ENCODE data around the gene STX5. TPM values are rescaled to one million over a fixed set of nuclear protein-coding genes. Genes with fewer than 3 reads are reported as not detected.

The STX5 gene
- total and polyA plus RNA-seq, 10 of the 15 experiments (the other 5 are each of a cell fraction or from before 2014, with no cell fraction given): 3.8 to 35.4 (median 27.4) TPM

DNA sequence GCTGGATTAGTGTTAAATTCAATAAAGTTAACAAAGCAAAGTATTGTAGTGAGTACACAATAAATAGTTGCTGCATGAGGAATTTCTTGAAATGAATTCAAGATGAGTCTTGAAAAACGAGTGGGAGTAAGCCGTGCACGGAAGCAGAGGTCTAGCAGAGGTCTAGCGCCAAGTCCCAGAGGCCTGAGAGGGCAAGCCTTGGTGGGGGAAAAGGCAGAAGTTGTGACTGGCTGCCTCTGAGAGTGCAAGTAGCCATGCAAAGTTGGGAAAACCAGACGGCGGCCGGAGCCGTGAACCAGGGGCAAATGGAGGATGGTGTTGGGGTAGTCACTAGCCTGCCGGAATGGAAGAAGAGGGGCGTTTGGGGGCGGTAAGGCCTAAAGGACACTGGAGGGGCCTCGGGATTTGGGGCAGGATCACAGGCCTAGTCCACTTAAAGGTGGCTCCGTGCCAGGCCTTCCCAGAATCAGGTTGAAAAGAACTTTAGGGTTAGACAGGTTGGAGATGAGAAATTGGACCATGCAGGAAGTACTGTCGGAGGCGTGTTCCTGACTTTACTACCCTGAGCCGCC is 48.5 kb upstream of the STX5 start (continued):
- TF ChIP-seq CHD4 (IDR thresholded peaks at IDR 0.05): no peak
- TF ChIP-seq KLF5 (IDR thresholded peaks at IDR 0.05; ENCODE audit: partially characterized antibody): no peak
- TF ChIP-seq POLR2A (IDR thresholded peaks at IDR 0.05; ENCODE audit: low read depth, low read length): no peak
- TF ChIP-seq, protein P1, sequence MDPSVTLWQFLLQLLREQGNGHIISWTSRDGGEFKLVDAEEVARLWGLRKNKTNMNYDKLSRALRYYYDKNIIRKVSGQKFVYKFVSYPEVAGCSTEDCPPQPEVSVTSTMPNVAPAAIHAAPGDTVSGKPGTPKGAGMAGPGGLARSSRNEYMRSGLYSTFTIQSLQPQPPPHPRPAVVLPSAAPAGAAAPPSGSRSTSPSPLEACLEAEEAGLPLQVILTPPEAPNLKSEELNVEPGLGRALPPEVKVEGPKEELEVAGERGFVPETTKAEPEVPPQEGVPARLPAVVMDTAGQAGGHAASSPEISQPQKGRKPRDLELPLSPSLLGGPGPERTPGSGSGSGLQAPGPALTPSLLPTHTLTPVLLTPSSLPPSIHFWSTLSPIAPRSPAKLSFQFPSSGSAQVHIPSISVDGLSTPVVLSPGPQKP (IDR thresholded peaks at IDR 0.05; ENCODE audit: low read depth, low read length): no peak
- no peak for TF ChIP-seq TAF1 (IDR thresholded peaks at IDR 0.05; ENCODE audit: borderline replicate concordance, low read depth, low read length)
- TF ChIP-seq, protein P2, sequence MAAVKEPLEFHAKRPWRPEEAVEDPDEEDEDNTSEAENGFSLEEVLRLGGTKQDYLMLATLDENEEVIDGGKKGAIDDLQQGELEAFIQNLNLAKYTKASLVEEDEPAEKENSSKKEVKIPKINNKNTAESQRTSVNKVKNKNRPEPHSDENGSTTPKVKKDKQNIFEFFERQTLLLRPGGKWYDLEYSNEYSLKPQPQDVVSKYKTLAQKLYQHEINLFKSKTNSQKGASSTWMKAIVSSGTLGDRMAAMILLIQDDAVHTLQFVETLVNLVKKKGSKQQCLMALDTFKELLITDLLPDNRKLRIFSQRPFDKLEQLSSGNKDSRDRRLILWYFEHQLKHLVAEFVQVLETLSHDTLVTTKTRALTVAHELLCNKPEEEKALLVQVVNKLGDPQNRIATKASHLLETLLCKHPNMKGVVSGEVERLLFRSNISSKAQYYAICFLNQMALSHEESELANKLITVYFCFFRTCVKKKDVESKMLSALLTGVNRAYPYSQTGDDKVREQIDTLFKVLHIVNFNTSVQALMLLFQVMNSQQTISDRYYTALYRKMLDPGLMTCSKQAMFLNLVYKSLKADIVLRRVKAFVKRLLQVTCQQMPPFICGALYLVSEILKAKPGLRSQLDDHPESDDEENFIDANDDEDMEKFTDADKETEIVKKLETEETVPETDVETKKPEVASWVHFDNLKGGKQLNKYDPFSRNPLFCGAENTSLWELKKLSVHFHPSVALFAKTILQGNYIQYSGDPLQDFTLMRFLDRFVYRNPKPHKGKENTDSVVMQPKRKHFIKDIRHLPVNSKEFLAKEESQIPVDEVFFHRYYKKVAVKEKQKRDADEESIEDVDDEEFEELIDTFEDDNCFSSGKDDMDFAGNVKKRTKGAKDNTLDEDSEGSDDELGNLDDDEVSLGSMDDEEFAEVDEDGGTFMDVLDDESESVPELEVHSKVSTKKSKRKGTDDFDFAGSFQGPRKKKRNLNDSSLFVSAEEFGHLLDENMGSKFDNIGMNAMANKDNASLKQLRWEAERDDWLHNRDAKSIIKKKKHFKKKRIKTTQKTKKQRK (IDR thresholded peaks at IDR 0.05; ENCODE audit: low read depth, low read length): no peak
- no peak for TF ChIP-seq RELA (IDR thresholded peaks at IDR 0.05; ENCODE audit: borderline replicate concordance, partially characterized antibody)
- peak; percentile 100 for TF ChIP-seq WRNIP1 (IDR thresholded peaks at IDR 0.05; ENCODE audit: borderline replicate concordance, low read depth, low read length)
- TF ChIP-seq IKZF1 (conservative IDR thresholded peaks at IDR 0.05): peak; percentile 40
- TF ChIP-seq MEF2B (IDR thresholded peaks at IDR 0.05; ENCODE audit: partially characterized antibody, poor library complexity, severe bottlenecking): peak; percentile 29
- TF ChIP-seq SIX5 (IDR thresholded peaks at IDR 0.05; ENCODE audit: low read depth, low read length, severe bottlenecking): no peak
- TF ChIP-seq BRCA1 (IDR thresholded peaks at IDR 0.05; ENCODE audit: low read depth, low read length): no peak
- no peak for TF ChIP-seq ETV6 (conservative IDR thresholded peaks at IDR 0.05 in 1 of 2, IDR thresholded peaks at IDR 0.05 in 1 of 2; ENCODE audit: borderline replicate concordance in 1 of 2, low read depth in 1 of 2)
- no peak for TF ChIP-seq POLR2AphosphoS2 (IDR thresholded peaks at IDR 0.05; ENCODE audit: low read depth, low read length)
- no peak for TF ChIP-seq ASH2L (IDR thresholded peaks at IDR 0.05; ENCODE audit: borderline replicate concordance, low read depth)
- TF ChIP-seq, protein P3, sequence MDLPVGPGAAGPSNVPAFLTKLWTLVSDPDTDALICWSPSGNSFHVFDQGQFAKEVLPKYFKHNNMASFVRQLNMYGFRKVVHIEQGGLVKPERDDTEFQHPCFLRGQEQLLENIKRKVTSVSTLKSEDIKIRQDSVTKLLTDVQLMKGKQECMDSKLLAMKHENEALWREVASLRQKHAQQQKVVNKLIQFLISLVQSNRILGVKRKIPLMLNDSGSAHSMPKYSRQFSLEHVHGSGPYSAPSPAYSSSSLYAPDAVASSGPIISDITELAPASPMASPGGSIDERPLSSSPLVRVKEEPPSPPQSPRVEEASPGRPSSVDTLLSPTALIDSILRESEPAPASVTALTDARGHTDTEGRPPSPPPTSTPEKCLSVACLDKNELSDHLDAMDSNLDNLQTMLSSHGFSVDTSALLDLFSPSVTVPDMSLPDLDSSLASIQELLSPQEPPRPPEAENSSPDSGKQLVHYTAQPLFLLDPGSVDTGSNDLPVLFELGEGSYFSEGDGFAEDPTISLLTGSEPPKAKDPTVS (IDR thresholded peaks at IDR 0.05; ENCODE audit: low read depth, low read length): no peak
- TF ChIP-seq, protein P4, sequence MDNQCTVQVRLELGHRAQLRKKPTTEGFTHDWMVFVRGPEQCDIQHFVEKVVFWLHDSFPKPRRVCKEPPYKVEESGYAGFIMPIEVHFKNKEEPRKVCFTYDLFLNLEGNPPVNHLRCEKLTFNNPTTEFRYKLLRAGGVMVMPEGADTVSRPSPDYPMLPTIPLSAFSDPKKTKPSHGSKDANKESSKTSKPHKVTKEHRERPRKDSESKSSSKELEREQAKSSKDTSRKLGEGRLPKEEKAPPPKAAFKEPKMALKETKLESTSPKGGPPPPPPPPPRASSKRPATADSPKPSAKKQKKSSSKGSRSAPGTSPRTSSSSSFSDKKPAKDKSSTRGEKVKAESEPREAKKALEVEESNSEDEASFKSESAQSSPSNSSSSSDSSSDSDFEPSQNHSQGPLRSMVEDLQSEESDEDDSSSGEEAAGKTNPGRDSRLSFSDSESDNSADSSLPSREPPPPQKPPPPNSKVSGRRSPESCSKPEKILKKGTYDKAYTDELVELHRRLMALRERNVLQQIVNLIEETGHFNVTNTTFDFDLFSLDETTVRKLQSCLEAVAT (IDR thresholded peaks at IDR 0.05): no peak
- no peak for TF ChIP-seq NFYA (IDR thresholded peaks at IDR 0.05; ENCODE audit: borderline replicate concordance, low read depth, low read length)
- TF ChIP-seq PAX8 (IDR thresholded peaks at IDR 0.05): no peak
